K562 (cell line): ENCODE data around the gene ARMC2. TPM values are rescaled to one million over a fixed set of nuclear protein-coding genes. Genes with fewer than 3 reads are reported as not detected.

Experiments used
- ATAC-seq: fragments of 200-7000 bp; cut with Tn5 transposase; 3 replicates; pipeline ENCODE4 v1.9.1; 2020; ENCODE audit warnings: moderate library complexity
- BruUV-seq: library from RNA; stranded (reverse); fragments of 400-500 nt; replicated peaks from 2 replicates; lab custom pipeline; 2021; lab: Mats Ljungman, UMichigan
- CTCF ChIA-PET: fragments of 300-600 bp; formaldehyde crosslinking; extraction: SDS; loops from one replicate; lab custom pipeline; 2021; ENCODE audit warnings: low intra/inter-chr PET ratio; lab: Yijun Ruan, JAX
- POLR2A ChIA-PET: fragments of 300-600, 350-650 bp; sonication (Branson Sonifier 250); formaldehyde crosslinking; extraction: SDS; loops from one replicate; lab custom pipeline; 2021; ENCODE audit warnings: antibody characterized with exemption, inconsistent platforms; lab: Yijun Ruan, JAX
- DNase-seq, 4 experiments: peaks; one replicate each; pipeline versions ENCODE4 v3.0.0 to v3.0.0-alpha.2; 2011 to 2018; ENCODE audit warnings: low spot score in 3 of 4, mixed read lengths in 3 of 4; ENCODE audit errors: extremely low read depth in 1 of 4
- FAIRE-seq: peaks from 2 replicates; lab custom pipeline; 2011; peaks lifted over from hg19 to GRCh38; lab: Jason Lieb, UNC
- H2AFZ ChIP-seq: 2 replicates; pipeline ENCODE4 v1.6.0; 2011; ENCODE audit warnings: low read depth, low read length, control low read depth, inconsistent platforms
- H3K27ac ChIP-seq: fragments of 200-600 bp; 3 replicates; pipeline ENCODE4 v1.8.0; 2011; ENCODE audit warnings: low read depth, mild to moderate bottlenecking, control low read depth, inconsistent platforms, low read length, moderate library complexity, mixed read lengths; ENCODE audit errors: extremely low read depth
- H3K27me3 ChIP-seq, 2 experiments: fragments of 300-600 bp in 1 of 2; 2 replicates in 1 of 2; 3 replicates in 1 of 2; pipeline versions ENCODE4 v1.6.0 to v1.8.0; 2011; ENCODE audit warnings: inconsistent platforms in 2 of 2, low read length in 2 of 2, mild to moderate bottlenecking in 1 of 2, mixed read lengths in 1 of 2, moderate library complexity in 1 of 2; ENCODE audit not compliant: control insufficient read depth in 2 of 2, insufficient read depth in 2 of 2
- H3K36me3 ChIP-seq: fragments of 300-600 bp; 3 replicates; pipeline ENCODE4 v1.8.0; 2011; ENCODE audit warnings: mild to moderate bottlenecking, low read length, inconsistent platforms; ENCODE audit not compliant: control insufficient read depth, insufficient read depth
- H3K4me1 ChIP-seq, 2 experiments: fragments of 200-600 bp in 1 of 2; replicated peaks in 1 of 2; 2 replicates in 1 of 2; 3 replicates in 1 of 2; pipeline versions ENCODE4 v1.5.1 to v1.8.0; 2011; ENCODE audit warnings: inconsistent platforms in 2 of 2, low read length in 2 of 2, mild to moderate bottlenecking in 1 of 2, mixed read lengths in 1 of 2, moderate library complexity in 1 of 2; ENCODE audit not compliant: control insufficient read depth in 2 of 2, insufficient read depth in 2 of 2
- H3K4me2 ChIP-seq: 2 replicates; pipeline ENCODE4 v1.6.1; 2011; ENCODE audit warnings: low read length, control low read depth, inconsistent platforms, mixed read lengths; ENCODE audit not compliant: insufficient read depth
- H3K4me3 ChIP-seq: fragments of 200-600 bp; sonication (generic), shearing (Covaris generic); 2 replicates; pipeline ENCODE4 v1.5.1; 2016; ENCODE audit warnings: control low read depth, inconsistent platforms
- H3K79me2 ChIP-seq: fragments of 200-600 bp; 3 replicates; pipeline ENCODE4 v1.8.0; 2011; ENCODE audit warnings: low read length, inconsistent platforms; ENCODE audit not compliant: control insufficient read depth, insufficient read depth
- H3K9ac ChIP-seq, 2 experiments: 2 replicates each; pipeline versions ENCODE4 v1.6.0 to v1.6.1; 2011; ENCODE audit warnings: low read depth in 2 of 2, low read length in 2 of 2, control low read depth in 1 of 2, inconsistent platforms in 1 of 2, mild to moderate bottlenecking in 1 of 2, mixed read lengths in 1 of 2; ENCODE audit not compliant: insufficient read depth in 1 of 2
- H3K9me1 ChIP-seq: one replicate; pipeline ENCODE4 v1.6.0; 2011; ENCODE audit warnings: inconsistent platforms, mild to moderate bottlenecking, low read length, moderate library complexity; ENCODE audit not compliant: control insufficient read depth, insufficient read depth
- H3K9me3 ChIP-seq: replicated peaks from 2 replicates; pipeline ENCODE4 v1.5.1; 2011; ENCODE audit warnings: low read depth, low read length, inconsistent platforms; ENCODE audit not compliant: control insufficient read depth, insufficient read depth
- H4K20me1 ChIP-seq: replicated peaks from 2 replicates; pipeline ENCODE4 v1.6.1; 2011; ENCODE audit warnings: low read length, inconsistent platforms, mixed read lengths; ENCODE audit not compliant: control insufficient read depth, insufficient read depth
- CHCHD3 ChIP-seq: fragments of 250-450 bp; sonication (Bioruptor Pico); IDR thresholded peaks from 2 replicates; pipeline ENCODE4 v2.1.2; 2022; ENCODE audit warnings: mild to moderate bottlenecking
- MAX ChIP-seq: sonication (generic); formaldehyde crosslinking; IDR thresholded peaks from 2 replicates; pipeline ENCODE4 v1.9.0; 2022; ENCODE audit warnings: mild to moderate bottlenecking, missing genetic modification reagents
- NR2C1 ChIP-seq, 2 experiments: fragments of 450-650 bp; IDR thresholded peaks; 2 replicates each; pipeline ENCODE4 v1.6.1; 2017; ENCODE audit warnings: mild to moderate bottlenecking in 2 of 2, antibody characterized with exemption in 1 of 2, inconsistent platforms in 1 of 2, missing compliant biosample characterization in 1 of 2, missing genetic modification characterization in 1 of 2
- RFX5 ChIP-seq: IDR thresholded peaks from 2 replicates; pipeline ENCODE4 v1.6.1; 2011; ENCODE audit warnings: low read depth, mild to moderate bottlenecking, improper control_type of control experiment, low read length
- U2AF2 ChIP-seq: fragments of 200-400 bp; formaldehyde crosslinking; optimal IDR thresholded peaks from 2 replicates; pipeline ENCODE3; 2017; ENCODE audit warnings: low read depth, mild to moderate bottlenecking, low read length
- ZNF239 ChIP-seq: fragments of 250-450 bp; sonication (Bioruptor Pico); IDR thresholded peaks from 2 replicates; pipeline ENCODE4 v1.4.0; 2020; ENCODE audit warnings: mild to moderate bottlenecking
- ZNF324 ChIP-seq: fragments of 250-450 bp; sonication (Bioruptor Pico); IDR thresholded peaks from 2 replicates; pipeline ENCODE4 v1.4.0; 2020; ENCODE audit warnings: mild to moderate bottlenecking
- ZNF407 ChIP-seq: fragments of 450-650 bp; IDR thresholded peaks from 2 replicates; pipeline ENCODE4 v1.6.1; 2016; ENCODE audit warnings: low read depth
- ZNF695 ChIP-seq: fragments of 450-650 bp; formaldehyde crosslinking; IDR thresholded peaks from 2 replicates; pipeline ENCODE4 v1.4.0; 2020; ENCODE audit warnings: mild to moderate bottlenecking, moderate library complexity
- WGBS: fragments of 100-300 bp; shearing (Covaris generic); methylation state at CpG from one replicate; pipeline ENCODE4 v1.1.6; 2016; ENCODE audit warnings: low coverage, mixed read lengths; ENCODE audit not compliant: insufficient coverage; ENCODE audit errors: missing lambda C conversion rate; 5-methylcytosine and 5-hydroxymethylcytosine counted together
- in situ Hi-C: fragments of 300-500 bp; cut with MboI; formaldehyde crosslinking; loops from 4 replicates; pipeline ENCODE4 v1.15.0; 2018; ENCODE audit warnings: inconsistent platforms, mixed read lengths
- intact Hi-C: fragments of 100-400 bp; cut with micrococcal nuclease; formaldehyde crosslinking; loops from 2 replicates; pipeline ENCODE4 v1.14.2; 2022
- polyA plus RNA-seq, 8 experiments: library from polyadenylated mRNA; depleted of rRNA in 4 of 8; stranded (reverse) in 5 of 8; unstranded in 3 of 8; fragments of >200 nt; fragmentation: Nextera tagmentation in 2 of 8; fragmentation: Illumina TruSeq in 1 of 8; extraction: Ambion mirVana in 2 of 8; extraction: Trizol in 1 of 8; gene quantifications; 2 replicates each; pipeline versions ENCODE4 v1.2.1 to v1.2.3, GENCODE V29; 2011 to 2014; ENCODE audit warnings: inconsistent platforms in 1 of 8, missing spikeins in 1 of 8
- total RNA-seq, 7 experiments: library from RNA; depleted of rRNA in 6 of 7; stranded (reverse); fragments of >200 nt in 6 of 7; fragmentation: Illumina TruSeq in 2 of 7; extraction: Trizol in 2 of 7; gene quantifications; 2 replicates each; pipeline versions ENCODE4 v1.2.1 to v1.2.3, GENCODE V29; 2011 to 2021; ENCODE audit warnings: low replicate concordance in 1 of 7

Gene ARMC2
- total and polyA plus RNA-seq, 9 of the 15 experiments (the other 6 are each of a cell fraction or from before 2014, with no cell fraction given), result 0.14 to 3.0 (median 0.82) TPM

GRCh38 chr6:108955329-108955949, 107.2 kb downstream of the ARMC2 start:
- TF ChIP-seq CHCHD3, result no peak
- TF ChIP-seq U2AF2, result no peak
- TF ChIP-seq MAX, result 0 out of 2 replicates have a peak, but pooled peaks have one; percentile 18
- TF ChIP-seq ZNF324 (CRISPR knock-in tag), result no peak
- no peak for TF ChIP-seq RFX5
- no peak for TF ChIP-seq NR2C1 (IDR thresholded peaks at IDR 0.05)
- TF ChIP-seq NR2C1 (tag; IDR thresholded peaks at IDR 0.05), result no peak
- TF ChIP-seq ZNF407, result no peak
- TF ChIP-seq ZNF695, result no peak
- no peak for TF ChIP-seq ZNF239 (CRISPR knock-in tag)
- peak overlapping the region; percentile 33; the same call in 1 of the 2 replicates for H2AFZ ChIP-seq
- ATAC-seq, result no peak

More at GRCh38 chr6:108955329-108955949, 107.2 kb downstream of the ARMC2 start:
- CTCF ChIA-PET, result no interaction called here
- no peaks in the 10 kb centered on the region for H3K9me1 ChIP-seq
- no peak for DNase-seq
- POLR2A ChIA-PET, result interaction anchor here (0.7 to 3.1 kb wide), 4 partner anchors 10 to 13 kb away, joined by 3 to 12 read pairs (median 5); no protein-coding TSS in a partner anchor
- H3K4me1 ChIP-seq, result peaks cover 0 to 4% of the 10 kb centered on the region in 2 experiments; a peak in 2 of 5 replicates
- H3K4me2 ChIP-seq, result no peak overlapping the region
- H3K27me3 ChIP-seq, result peaks cover 0 to 18% of the 10 kb centered on the region in 2 experiments; a peak in 1 of 5 replicates
- 24% methylated on average over 15 of the region's 15 CpGs for WGBS
- BruUV-seq, result no TSS peak
- intact Hi-C loops, result no loop called here
- no peak overlapping the region for H3K4me3 ChIP-seq
- H3K27ac ChIP-seq, result no peak overlapping the region
- no peaks in the 10 kb centered on the region for H3K36me3 ChIP-seq
- no peaks in the 10 kb centered on the region for H4K20me1 ChIP-seq
- no peak overlapping the region; a peak in 1 of 4 replicates for H3K9ac ChIP-seq
- no peaks in the 10 kb centered on the region for H3K9me3 ChIP-seq
- FAIRE-seq, result no peak
- in situ Hi-C loops, result no loop called here
- no peaks in the 10 kb centered on the region for H3K79me2 ChIP-seq
